ENCODE data around the gene CALML6. TPM values are rescaled to one million over a fixed set of nuclear protein-coding genes. Genes with fewer than 3 reads are reported as not detected.

Gene CALML6
- total and polyA plus RNA-seq, 2 of the 8 experiments (the other 6 are each of a cell fraction or from before 2014, with no cell fraction given): 0.54 to 1.3 TPM

DNA sequence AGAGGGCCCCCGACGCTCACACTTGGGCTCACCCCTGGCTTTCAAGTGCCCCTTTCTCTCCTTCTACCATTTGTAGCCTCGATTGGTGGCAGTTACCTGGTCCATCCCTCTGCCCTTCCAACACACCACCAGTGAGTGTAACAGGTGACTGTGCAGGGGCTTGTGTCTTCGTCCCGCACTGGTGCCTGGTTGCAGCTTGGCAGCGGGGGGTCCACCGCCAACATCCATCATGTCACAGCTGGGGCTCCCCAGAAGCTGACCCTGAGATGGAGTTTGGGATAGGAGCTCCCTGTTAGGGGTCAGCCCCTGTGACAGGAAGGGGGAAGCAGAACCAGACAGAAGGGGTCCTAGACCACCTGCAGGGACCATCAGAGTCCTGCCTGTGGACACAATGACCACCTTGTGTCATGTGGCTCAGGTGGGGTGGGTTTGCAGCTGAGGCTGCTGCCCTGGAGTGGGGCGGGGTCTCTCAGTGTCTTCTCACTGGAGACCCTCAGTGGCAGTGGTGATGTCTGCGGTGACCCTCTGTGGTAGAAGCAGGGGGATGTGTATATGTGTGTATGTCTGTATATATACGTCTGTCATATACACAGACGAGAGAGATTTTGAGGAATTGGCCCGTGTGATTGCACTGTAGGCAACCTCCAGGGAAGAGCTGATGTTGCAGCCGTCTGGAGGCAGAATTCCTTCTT, 3.6 kb upstream of the CALML6 start (continued):
- TF ChIP-seq SP2 (IDR thresholded peaks at IDR 0.05; ENCODE audit: low read length): no peak
